B cell (primary cell): ENCODE data around the gene SLC6A12.

Source experiments
- EZH2 ChIP-seq: IDR thresholded peaks from 2 replicates; pipeline ENCODE4 v1.6.1; 2012; ENCODE audit warnings: borderline replicate concordance, low read depth, mild to moderate bottlenecking, moderate library complexity, low read length; ENCODE audit not compliant: insufficient read depth, poor library complexity, severe bottlenecking
- TF ChIP-seq, protein P1 (sequence below): fragments of 200-600 bp; IDR thresholded peaks from one replicate; pipeline ENCODE4 v1.8.0; 2022; ENCODE audit warnings: antibody characterized with exemption, mild to moderate bottlenecking

DNA sequence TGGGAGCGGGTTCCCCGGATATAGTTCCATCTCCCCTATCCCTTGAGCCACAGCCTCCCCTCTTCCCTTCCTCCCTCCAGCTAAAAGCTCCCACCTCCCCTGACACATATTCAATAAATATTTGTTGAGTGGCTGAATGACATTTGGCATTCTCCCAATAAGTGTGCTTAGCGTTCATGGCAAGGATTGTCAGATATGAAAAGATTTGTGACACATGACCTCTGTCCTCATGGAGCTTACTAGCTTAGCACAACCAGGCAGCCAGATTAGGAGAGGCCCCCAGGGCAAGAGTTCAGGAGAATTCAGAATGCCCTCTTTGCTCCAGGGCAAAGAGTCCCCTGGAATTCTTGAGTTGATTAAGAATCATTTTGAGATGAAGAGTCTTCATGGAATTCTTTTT, 22.5 kb upstream of the SLC6A12 start:
- TF ChIP-seq, protein P1, sequence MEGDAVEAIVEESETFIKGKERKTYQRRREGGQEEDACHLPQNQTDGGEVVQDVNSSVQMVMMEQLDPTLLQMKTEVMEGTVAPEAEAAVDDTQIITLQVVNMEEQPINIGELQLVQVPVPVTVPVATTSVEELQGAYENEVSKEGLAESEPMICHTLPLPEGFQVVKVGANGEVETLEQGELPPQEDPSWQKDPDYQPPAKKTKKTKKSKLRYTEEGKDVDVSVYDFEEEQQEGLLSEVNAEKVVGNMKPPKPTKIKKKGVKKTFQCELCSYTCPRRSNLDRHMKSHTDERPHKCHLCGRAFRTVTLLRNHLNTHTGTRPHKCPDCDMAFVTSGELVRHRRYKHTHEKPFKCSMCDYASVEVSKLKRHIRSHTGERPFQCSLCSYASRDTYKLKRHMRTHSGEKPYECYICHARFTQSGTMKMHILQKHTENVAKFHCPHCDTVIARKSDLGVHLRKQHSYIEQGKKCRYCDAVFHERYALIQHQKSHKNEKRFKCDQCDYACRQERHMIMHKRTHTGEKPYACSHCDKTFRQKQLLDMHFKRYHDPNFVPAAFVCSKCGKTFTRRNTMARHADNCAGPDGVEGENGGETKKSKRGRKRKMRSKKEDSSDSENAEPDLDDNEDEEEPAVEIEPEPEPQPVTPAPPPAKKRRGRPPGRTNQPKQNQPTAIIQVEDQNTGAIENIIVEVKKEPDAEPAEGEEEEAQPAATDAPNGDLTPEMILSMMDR: no peak
- no peak for TF ChIP-seq EZH2
